DOHH2 (cell line): ENCODE measurements around the gene GXYLT2.
A peak's percentile ranks its signal among the peaks of the same experiment; 100 is the strongest.

ENCODE experiments used
- H3F3A ChIP-seq: fragments of 200-600 bp; sonication (generic), shearing (Covaris generic); 2 replicates; pipeline ENCODE4 v1.6.0; 2016; ENCODE audit warnings: antibody characterized with exemption, mild to moderate bottlenecking; ENCODE audit not compliant: control insufficient read depth, insufficient read depth
- H3K27ac ChIP-seq: fragments of 200-600 bp; sonication (generic); 2 replicates; pipeline ENCODE4 v1.5.1; 2014; ENCODE audit warnings: low read depth, mild to moderate bottlenecking, low read length, moderate library complexity
- H3K27me3 ChIP-seq: fragments of 200-600 bp; sonication (generic); 2 replicates; pipeline ENCODE4 v1.6.1; 2014; ENCODE audit warnings: mild to moderate bottlenecking, low read length, mixed read lengths; ENCODE audit not compliant: control insufficient read depth
- H3K36me3 ChIP-seq: fragments of 200-600 bp; sonication (generic); 2 replicates; pipeline ENCODE4 v1.6.1; 2014; ENCODE audit warnings: mild to moderate bottlenecking, low read length, moderate library complexity, mixed read lengths; ENCODE audit not compliant: control insufficient read depth
- H3K4me1 ChIP-seq: fragments of 200-600 bp; sonication (generic); 2 replicates; pipeline ENCODE4 v1.6.1; 2014; ENCODE audit warnings: mild to moderate bottlenecking, low read length, mixed read lengths; ENCODE audit not compliant: control insufficient read depth
- H3K4me2 ChIP-seq: fragments of 200-600 bp; sonication (generic); 2 replicates; pipeline ENCODE4 v1.6.0; 2014; ENCODE audit warnings: mild to moderate bottlenecking, low read length, moderate library complexity
- H3K4me3 ChIP-seq: fragments of 200-600 bp; sonication (generic); 2 replicates; pipeline ENCODE4 v1.5.1; 2014; ENCODE audit warnings: mild to moderate bottlenecking, low read length, mixed read lengths
- H3K79me2 ChIP-seq: fragments of 200-600 bp; sonication (generic); 2 replicates; pipeline ENCODE4 v1.6.1; 2014; ENCODE audit warnings: mild to moderate bottlenecking, low read length, mixed read lengths; ENCODE audit not compliant: control insufficient read depth
- H3K9me2 ChIP-seq: fragments of 200-600 bp; sonication (generic); replicated peaks from 2 replicates; pipeline ENCODE4 v1.6.1; 2014; ENCODE audit warnings: mild to moderate bottlenecking, low read length, mixed read lengths; ENCODE audit not compliant: control insufficient read depth
- H3K9me3 ChIP-seq: fragments of 200-600 bp; sonication (generic); 2 replicates; pipeline ENCODE4 v1.6.1; 2014; ENCODE audit warnings: antibody characterized with exemption, low read length, mixed read lengths; ENCODE audit not compliant: control insufficient read depth, insufficient read depth
- H4K20me1 ChIP-seq: fragments of 200-600 bp; sonication (generic); 2 replicates; pipeline ENCODE4 v1.6.0; 2014; ENCODE audit warnings: low read depth, mild to moderate bottlenecking, antibody characterized with exemption, low read length, moderate library complexity; ENCODE audit not compliant: control insufficient read depth, insufficient read depth
- CTCF ChIP-seq: fragments of 200-600 bp; sonication (generic); IDR thresholded peaks from one replicate; pipeline ENCODE4 v1.5.1; 2014; ENCODE audit warnings: antibody characterized with exemption, mild to moderate bottlenecking, low read depth, low read length; ENCODE audit not compliant: poor library complexity, severe bottlenecking
- EZH2phosphoT487 ChIP-seq: fragments of 200-600 bp; sonication (generic); IDR thresholded peaks from 2 replicates; pipeline ENCODE4 v1.6.1; 2017; ENCODE audit warnings: borderline replicate concordance, mild to moderate bottlenecking, antibody characterized with exemption, low read length, moderate library complexity, mixed read lengths

GXYLT2 gene

GRCh38 chr3:72892870-72893269 is 5.0 kb downstream of the GXYLT2 start:
- no peaks in the 10 kb centered on the region for H3K36me3 ChIP-seq
- H3K27ac ChIP-seq, result no peak overlapping the region
- no peak overlapping the region for H3K4me3 ChIP-seq
- H3K9me3 ChIP-seq, result no peaks in the 10 kb centered on the region
- peaks cover 48% of the 10 kb centered on the region for H3K27me3 ChIP-seq
- H3K4me1 ChIP-seq, result no peaks in the 10 kb centered on the region
- no peak overlapping the region for H3K4me2 ChIP-seq
- no peaks in the 10 kb centered on the region for H3K79me2 ChIP-seq
- no peaks in the 10 kb centered on the region for H4K20me1 ChIP-seq
- H3K9me2 ChIP-seq, result no peaks in the 10 kb centered on the region
- no peaks in the 10 kb centered on the region for H3F3A ChIP-seq
- peak; percentile 80 for TF ChIP-seq CTCF
- no peak for TF ChIP-seq EZH2phosphoT487

GRCh38 chr3:72894976-72895552 is 7.2 kb downstream of the GXYLT2 start:
- no peaks in the 10 kb centered on the region for H3K4me1 ChIP-seq
- H4K20me1 ChIP-seq, result no peaks in the 10 kb centered on the region
- no peaks in the 10 kb centered on the region for H3K79me2 ChIP-seq
- H3K4me3 ChIP-seq, result no peak overlapping the region
- no peak overlapping the region for H3K4me2 ChIP-seq
- peaks cover 38% of the 10 kb centered on the region for H3K27me3 ChIP-seq
- no peaks in the 10 kb centered on the region for H3K36me3 ChIP-seq
- no peaks in the 10 kb centered on the region for H3K9me2 ChIP-seq
- TF ChIP-seq CTCF, result no peak
- no peak for TF ChIP-seq EZH2phosphoT487
- H3K27ac ChIP-seq, result no peak overlapping the region
- no peaks in the 10 kb centered on the region for H3F3A ChIP-seq
- no peaks in the 10 kb centered on the region for H3K9me3 ChIP-seq

GRCh38 chr3:72896996-72897757 is 9.3 kb downstream of the GXYLT2 start:
- no peaks in the 10 kb centered on the region for H3K9me3 ChIP-seq
- no peak for TF ChIP-seq CTCF
- TF ChIP-seq EZH2phosphoT487, result no peak
- H3K27ac ChIP-seq, result no peak overlapping the region
- no peaks in the 10 kb centered on the region for H3K79me2 ChIP-seq
- no peaks in the 10 kb centered on the region for H3K9me2 ChIP-seq
- no peak overlapping the region for H3K4me2 ChIP-seq
- H3K27me3 ChIP-seq, result peaks cover 19% of the 10 kb centered on the region
- no peak overlapping the region for H3K4me3 ChIP-seq
- H3K4me1 ChIP-seq, result no peaks in the 10 kb centered on the region
- no peaks in the 10 kb centered on the region for H3K36me3 ChIP-seq
- H4K20me1 ChIP-seq, result no peaks in the 10 kb centered on the region
- H3F3A ChIP-seq, result no peaks in the 10 kb centered on the region
